ENCODE results near the gene UBA1. TPM values are rescaled to one million over a fixed set of nuclear protein-coding genes. Genes with fewer than 3 reads are reported as not detected.
A peak's percentile ranks its signal among the peaks of the same experiment; 100 is the strongest.

UBA1 gene
- total and polyA plus RNA-seq, 7 donors, result 72.7 to 126 (median 81.1) TPM

DNA sequence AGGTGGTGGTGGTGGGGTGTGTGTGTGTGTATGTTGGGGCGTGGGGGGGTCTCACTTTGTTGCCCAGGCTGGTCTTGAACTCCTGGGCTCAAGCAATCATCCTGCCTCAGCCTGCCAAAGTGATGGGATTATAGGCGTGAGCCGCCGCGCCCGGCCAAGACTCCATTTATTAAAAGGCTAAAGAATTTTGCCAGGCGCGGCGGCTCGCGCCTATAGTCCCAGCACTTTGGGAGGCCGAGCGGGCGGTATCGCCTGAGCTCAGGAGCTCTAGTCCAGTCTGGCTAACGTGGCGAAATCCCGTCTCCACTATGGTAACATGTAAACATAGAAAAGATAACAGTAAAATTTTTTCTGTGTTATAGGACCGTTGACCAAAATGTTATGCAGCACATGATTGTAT lies 3.7 kb upstream of the UBA1 start:
- intact Hi-C loops (cut with DNase I), result loop anchor here (5.0 kb wide), 1 partner anchor 172 kb away; no protein-coding TSS in a partner anchor
- TF ChIP-seq POLR2A (IDR thresholded peaks at IDR 0.05) (no peak), POLR2AphosphoS5 (IDR thresholded peaks at IDR 0.05) (no peak), CTCF (IDR thresholded peaks at IDR 0.05) (no peak), EP300 (IDR thresholded peaks at IDR 0.05) (no peak)

DNA sequence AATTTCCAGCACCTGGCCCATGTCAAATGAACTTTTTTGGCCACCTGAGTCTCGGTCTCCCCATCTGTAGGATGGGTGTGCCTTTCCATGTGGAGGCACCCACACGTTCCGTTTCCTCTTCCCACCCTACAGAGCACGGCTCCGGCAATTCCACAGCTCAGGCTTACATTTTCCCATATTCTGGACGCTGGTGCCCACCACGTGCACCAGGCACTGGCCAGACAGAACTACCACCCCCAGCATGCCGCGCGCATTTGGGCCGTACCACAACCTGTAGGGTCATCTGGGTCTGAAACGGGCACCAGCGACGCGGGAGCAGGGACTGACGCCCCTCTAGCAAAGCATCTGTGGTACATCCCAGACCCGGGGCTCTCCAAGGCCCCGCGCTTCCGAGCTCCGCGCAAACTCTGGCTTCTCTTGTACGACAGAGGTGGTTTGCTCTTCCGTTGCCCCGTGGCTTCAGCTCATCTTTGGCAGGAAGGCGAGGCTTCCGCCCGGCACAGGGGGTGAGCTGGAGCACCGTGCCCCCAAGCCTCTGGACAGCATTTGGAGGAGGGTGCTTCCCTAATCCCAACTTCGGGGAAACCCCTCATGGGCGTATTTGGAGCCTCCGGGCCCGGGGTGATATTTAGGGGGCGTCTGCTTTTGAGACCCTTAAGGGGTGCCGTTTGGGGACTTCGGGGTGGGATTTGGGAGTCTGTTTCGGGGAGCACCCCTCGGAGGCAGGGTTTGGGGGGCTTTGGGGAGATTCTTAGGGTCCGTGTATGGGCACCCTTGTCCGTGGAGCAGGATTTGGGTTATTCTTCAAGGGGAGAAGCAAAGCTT lies 3.0 kb upstream of the UBA1 start:
- H3K27ac ChIP-seq, result peak overlapping the region; percentile 58 to 71 (median 66)
- H3K4me3 ChIP-seq, result peak overlapping the region; percentile 36 to 55 (median 50)
- H3K4me1 ChIP-seq, result peaks cover 0 to 26% (median 18%) of the 10 kb centered on the region in 4 donors
- WGBS, 2 donors, result 3% methylated on average over 40 of the region's 40 CpGs
- H3K36me3 ChIP-seq, result peaks cover 0 to 16% (median 3%) of the 10 kb centered on the region in 4 donors
- DNase-seq, result peak; percentile 94
- TF ChIP-seq POLR2AphosphoS5 (IDR thresholded peaks at IDR 0.05), result peak; percentile 54 to 78 (median 72)
- TF ChIP-seq CTCF (IDR thresholded peaks at IDR 0.05), result no peak
- H3K27me3 ChIP-seq, result no peaks in the 10 kb centered on the region
- H3K9me3 ChIP-seq, result no peaks in the 10 kb centered on the region
- intact Hi-C loops (cut with DNase I), result loop anchor here (5.0 kb wide), 1 partner anchor 172 kb away; no protein-coding TSS in a partner anchor

More for the DNA sequence above, 3.7 kb upstream of the UBA1 start:
- peaks cover 0 to 24% (median 5%) of the 10 kb centered on the region in 4 donors for H3K36me3 ChIP-seq
- no peak for DNase-seq
- H3K4me3 ChIP-seq, result no peak overlapping the region
- 80 to 84% methylated on average over 19 of the region's 19 CpGs for WGBS, 2 donors
- no peaks in the 10 kb centered on the region for H3K9me3 ChIP-seq
- H3K4me1 ChIP-seq, result peaks cover 0 to 19% (median 11%) of the 10 kb centered on the region in 4 donors
- no peak overlapping the region for H3K27ac ChIP-seq
- H3K27me3 ChIP-seq, result no peaks in the 10 kb centered on the region

GRCh38 chrX:47191331-47191730 lies 2.3 kb upstream of the UBA1 start:
- TF ChIP-seq EP300 (IDR thresholded peaks at IDR 0.05), result no peak
- no peak for TF ChIP-seq CTCF (IDR thresholded peaks at IDR 0.05)
- no peak for TF ChIP-seq POLR2AphosphoS5 (IDR thresholded peaks at IDR 0.05)
- no peak for TF ChIP-seq POLR2A (IDR thresholded peaks at IDR 0.05)
- Histone ChIP-seq H3K27ac (peak overlapping the region in 2 of 4 donors; percentile 58 to 71), H3K4me1 (peaks cover 0 to 33% (median 24%) of the 10 kb centered on the region in 4 donors), H3K4me3 (peak overlapping the region; percentile 36 to 55 (median 50)), H3K36me3 (peaks cover 0 to 10% (median 0%) of the 10 kb centered on the region in 4 donors), H3K9me3 (no peaks in the 10 kb centered on the region), H3K27me3 (no peaks in the 10 kb centered on the region)
- 0 to 2% methylated on average over 26 of the region's 26 CpGs for WGBS, 2 donors
- DNase-seq, result no peak
- intact Hi-C loops (cut with DNase I), result loop anchor here (5.0 kb wide), 1 partner anchor 171 kb away; no protein-coding TSS in a partner anchor

DNA sequence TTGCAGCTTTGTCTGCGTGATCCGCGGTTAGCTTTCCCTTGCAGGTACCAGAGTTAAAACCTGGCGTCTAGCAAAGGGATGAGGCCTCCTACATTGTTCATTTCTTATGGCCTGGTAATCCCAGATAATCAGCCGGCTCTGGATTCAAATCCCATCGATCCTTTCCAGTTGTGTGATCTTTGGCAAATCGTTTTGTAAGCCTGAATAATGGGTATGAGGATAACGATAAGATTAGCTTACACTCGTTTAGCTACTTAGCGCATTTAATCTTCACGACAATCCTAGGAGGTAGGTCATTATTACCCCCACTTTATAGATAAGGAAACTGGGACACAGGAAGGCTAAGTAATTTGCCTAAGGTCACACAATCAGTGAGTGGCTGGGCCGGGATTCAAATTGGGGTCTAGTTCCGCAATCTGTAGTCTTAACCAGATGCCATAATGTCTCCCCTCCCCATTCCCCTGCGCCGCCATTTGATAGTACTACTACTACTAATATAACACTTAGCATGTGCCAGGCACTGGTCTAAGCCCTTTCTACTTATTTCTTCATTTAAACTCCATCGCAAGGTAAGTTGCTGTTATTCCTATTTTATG lies 1.7 kb upstream of the UBA1 start:
- TF ChIP-seq CTCF (IDR thresholded peaks at IDR 0.05) (no peak), POLR2AphosphoS5 (IDR thresholded peaks at IDR 0.05) (no peak), EP300 (IDR thresholded peaks at IDR 0.05) (no peak), POLR2A (IDR thresholded peaks at IDR 0.05) (no peak)
- intact Hi-C loops (cut with DNase I), result loop anchor here (2.0 to 5.0 kb wide), 2 partner anchors 170 to 193 kb away; no protein-coding TSS in a partner anchor
- H3K4me1 ChIP-seq, result peaks cover 0 to 39% (median 30%) of the 10 kb centered on the region in 4 donors
- no peak for DNase-seq
- WGBS, 2 donors, result 39 to 56% methylated on average over 16 of the region's 16 CpGs
- peak overlapping the region in 2 of 4 donors; percentile 48 to 55 for H3K4me3 ChIP-seq
- H3K27me3 ChIP-seq, result no peaks in the 10 kb centered on the region
- no peaks in the 10 kb centered on the region for H3K9me3 ChIP-seq
- H3K36me3 ChIP-seq, result peaks cover 0 to 4% (median 0%) of the 10 kb centered on the region in 4 donors
- H3K27ac ChIP-seq, result no peak overlapping the region
